ENCODE measurements around the gene LAP3.

The LAP3 gene

DNA sequence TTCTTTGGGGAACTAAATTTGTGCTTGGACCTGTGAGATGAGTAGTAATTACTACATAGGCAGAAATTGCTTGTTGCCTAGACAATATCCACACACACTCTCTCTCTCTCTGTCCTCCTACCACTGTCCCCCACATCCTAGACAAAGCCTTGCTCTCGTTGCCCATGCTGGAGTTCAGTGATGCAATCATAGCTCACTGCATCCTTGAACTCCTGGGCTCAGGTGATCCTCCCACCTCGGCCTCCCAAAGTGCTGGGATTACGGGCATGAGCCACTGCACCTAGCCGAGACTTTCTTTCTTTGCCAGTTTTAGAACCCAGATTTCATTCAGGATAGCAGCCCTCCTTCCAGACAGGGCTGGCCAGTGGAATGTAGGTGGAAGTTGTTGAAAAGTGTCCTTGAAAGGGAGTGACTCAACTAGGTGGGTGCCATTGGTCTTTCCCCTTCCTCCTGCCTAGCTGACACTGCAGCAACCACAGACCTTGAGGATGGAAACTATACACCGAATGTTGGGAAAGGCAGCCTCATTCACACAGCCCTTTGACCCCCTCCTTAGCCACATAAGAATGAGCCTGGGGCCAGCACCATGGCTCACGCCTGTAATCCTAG lies 16.8 kb upstream of the LAP3 start:
- H3K4me2 ChIP-seq (ENCODE audit: low read length) = no peak overlapping the region
- no peaks in the 10 kb centered on the region for H3K79me2 ChIP-seq (ENCODE audit: insufficient read depth, low read length)

DNA sequence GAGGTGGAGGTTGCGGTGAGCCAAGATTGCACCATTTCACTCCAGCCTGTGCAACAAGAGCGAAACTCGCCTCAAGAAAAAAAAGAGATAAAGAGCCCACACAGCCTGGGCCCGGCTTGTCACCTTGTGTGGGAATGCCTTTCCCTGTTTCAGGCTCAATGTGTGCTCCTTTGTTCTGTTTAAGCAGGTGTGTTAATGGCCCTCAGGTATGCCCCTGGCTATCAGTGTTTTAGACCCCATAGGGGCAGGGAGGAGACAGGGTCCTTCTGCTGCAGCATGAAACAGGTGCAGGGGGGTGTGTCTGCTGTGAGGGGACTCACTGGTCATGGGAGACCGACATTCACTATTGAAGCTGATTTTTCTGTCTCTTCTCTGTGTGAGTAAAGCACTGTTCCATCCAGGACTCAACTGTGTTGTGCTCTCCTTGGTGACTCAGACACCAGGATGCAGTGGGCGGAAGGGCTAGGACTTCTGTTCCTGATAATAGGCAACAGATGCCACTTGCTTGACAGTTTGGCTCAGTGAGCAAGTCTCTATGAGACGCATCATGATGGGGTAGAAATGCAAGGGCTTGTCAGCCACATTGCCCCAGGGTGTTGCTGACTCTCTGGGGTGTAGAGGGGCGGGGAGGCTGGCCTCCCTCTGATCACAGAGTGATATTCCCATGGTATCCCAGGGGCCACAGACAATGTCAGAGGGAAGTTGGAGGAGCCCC lies 15.6 kb upstream of the LAP3 start:
- Histone ChIP-seq H3K27ac (ENCODE audit: low read depth, low read length, poor library complexity, severe bottlenecking) (no peak overlapping the region), H4K20me1 (ENCODE audit: insufficient read depth, low read length) (no peaks in the 10 kb centered on the region), H3K9me2 (ENCODE audit: low read depth, low read length) (no peaks in the 10 kb centered on the region), H3K4me3 (ENCODE audit: low read depth, low read length, poor library complexity, severe bottlenecking) (no peak overlapping the region), H3K79me2 (ENCODE audit: insufficient read depth, low read length) (no peaks in the 10 kb centered on the region), H3K4me2 (ENCODE audit: low read length) (no peak overlapping the region), H3K27me3 (ENCODE audit: insufficient read depth, low read length) (no peaks in the 10 kb centered on the region), H3K36me3 (ENCODE audit: insufficient read depth, low read length) (no peaks in the 10 kb centered on the region), H2AFZ (ENCODE audit: low read length) (no peak overlapping the region), H3K4me1 (ENCODE audit: insufficient read depth, low read length, severe bottlenecking) (no peaks in the 10 kb centered on the region), H3K9me3 (ENCODE audit: low read length) (no peaks in the 10 kb centered on the region), H3K9ac (ENCODE audit: low read length) (no peak overlapping the region), H3F3A (ENCODE audit: insufficient read depth, low read length) (no peaks in the 10 kb centered on the region)
- TF ChIP-seq EZH2 (IDR thresholded peaks at IDR 0.05; ENCODE audit: borderline replicate concordance, low read length) = no peak
- TF ChIP-seq, protein P1, sequence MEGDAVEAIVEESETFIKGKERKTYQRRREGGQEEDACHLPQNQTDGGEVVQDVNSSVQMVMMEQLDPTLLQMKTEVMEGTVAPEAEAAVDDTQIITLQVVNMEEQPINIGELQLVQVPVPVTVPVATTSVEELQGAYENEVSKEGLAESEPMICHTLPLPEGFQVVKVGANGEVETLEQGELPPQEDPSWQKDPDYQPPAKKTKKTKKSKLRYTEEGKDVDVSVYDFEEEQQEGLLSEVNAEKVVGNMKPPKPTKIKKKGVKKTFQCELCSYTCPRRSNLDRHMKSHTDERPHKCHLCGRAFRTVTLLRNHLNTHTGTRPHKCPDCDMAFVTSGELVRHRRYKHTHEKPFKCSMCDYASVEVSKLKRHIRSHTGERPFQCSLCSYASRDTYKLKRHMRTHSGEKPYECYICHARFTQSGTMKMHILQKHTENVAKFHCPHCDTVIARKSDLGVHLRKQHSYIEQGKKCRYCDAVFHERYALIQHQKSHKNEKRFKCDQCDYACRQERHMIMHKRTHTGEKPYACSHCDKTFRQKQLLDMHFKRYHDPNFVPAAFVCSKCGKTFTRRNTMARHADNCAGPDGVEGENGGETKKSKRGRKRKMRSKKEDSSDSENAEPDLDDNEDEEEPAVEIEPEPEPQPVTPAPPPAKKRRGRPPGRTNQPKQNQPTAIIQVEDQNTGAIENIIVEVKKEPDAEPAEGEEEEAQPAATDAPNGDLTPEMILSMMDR (IDR thresholded peaks at IDR 0.05; ENCODE audit: low read length) = no peak

More for the DNA sequence above, 16.8 kb upstream of the LAP3 start:
- Histone ChIP-seq H3K4me3 (ENCODE audit: low read depth, low read length, poor library complexity, severe bottlenecking) (no peak overlapping the region), H3K9me3 (ENCODE audit: low read length) (no peaks in the 10 kb centered on the region), H3K36me3 (ENCODE audit: insufficient read depth, low read length) (no peaks in the 10 kb centered on the region), H3K9me2 (ENCODE audit: low read depth, low read length) (no peaks in the 10 kb centered on the region), H3F3A (ENCODE audit: insufficient read depth, low read length) (no peaks in the 10 kb centered on the region), H3K27ac (ENCODE audit: low read depth, low read length, poor library complexity, severe bottlenecking) (no peak overlapping the region), H4K20me1 (ENCODE audit: insufficient read depth, low read length) (no peaks in the 10 kb centered on the region), H3K4me1 (ENCODE audit: insufficient read depth, low read length, severe bottlenecking) (no peaks in the 10 kb centered on the region), H3K27me3 (ENCODE audit: insufficient read depth, low read length) (no peaks in the 10 kb centered on the region), H2AFZ (ENCODE audit: low read length) (no peak overlapping the region), H3K9ac (ENCODE audit: low read length) (no peak overlapping the region)
- no peak for TF ChIP-seq EZH2 (IDR thresholded peaks at IDR 0.05; ENCODE audit: borderline replicate concordance, low read length)
- TF ChIP-seq, protein P1 (IDR thresholded peaks at IDR 0.05; ENCODE audit: low read length) = no peak

DNA sequence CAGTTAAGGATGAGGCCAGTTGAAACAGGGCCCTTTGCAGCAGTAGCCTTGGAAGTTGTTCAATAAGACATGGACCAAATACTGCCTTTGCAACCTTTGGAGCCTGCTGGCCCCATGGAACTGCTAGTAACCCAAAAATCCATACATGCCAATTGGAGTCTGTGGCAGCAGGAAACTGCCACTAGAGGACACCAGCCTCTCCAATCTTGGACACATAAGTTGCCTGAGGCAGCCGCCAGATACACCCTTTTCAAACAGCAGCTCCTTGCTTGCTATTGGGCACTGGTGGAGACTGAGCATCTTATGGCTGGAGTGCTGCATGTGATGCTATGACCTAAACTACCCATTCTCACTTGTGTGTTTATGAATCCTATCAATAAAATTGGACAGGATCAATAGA lies 14.8 kb upstream of the LAP3 start:
- Histone ChIP-seq H3K79me2 (ENCODE audit: insufficient read depth, low read length) (no peaks in the 10 kb centered on the region), H2AFZ (ENCODE audit: low read length) (no peak overlapping the region), H3K36me3 (ENCODE audit: insufficient read depth, low read length) (no peaks in the 10 kb centered on the region), H4K20me1 (ENCODE audit: insufficient read depth, low read length) (no peaks in the 10 kb centered on the region), H3K4me1 (ENCODE audit: insufficient read depth, low read length, severe bottlenecking) (no peaks in the 10 kb centered on the region), H3K27me3 (ENCODE audit: insufficient read depth, low read length) (no peaks in the 10 kb centered on the region), H3K9me3 (ENCODE audit: low read length) (no peaks in the 10 kb centered on the region), H3F3A (ENCODE audit: insufficient read depth, low read length) (no peaks in the 10 kb centered on the region), H3K9me2 (ENCODE audit: low read depth, low read length) (no peaks in the 10 kb centered on the region), H3K4me2 (ENCODE audit: low read length) (no peak overlapping the region), H3K27ac (ENCODE audit: low read depth, low read length, poor library complexity, severe bottlenecking) (no peak overlapping the region), H3K9ac (ENCODE audit: low read length) (no peak overlapping the region), H3K4me3 (ENCODE audit: low read depth, low read length, poor library complexity, severe bottlenecking) (no peak overlapping the region)
- TF ChIP-seq EZH2 (IDR thresholded peaks at IDR 0.05; ENCODE audit: borderline replicate concordance, low read length) = no peak
- TF ChIP-seq, protein P1 (IDR thresholded peaks at IDR 0.05; ENCODE audit: low read length) = no peak

All from OCI-LY1 (cell line).